ENCODE results near the gene PGM1.

The PGM1 gene

DNA sequence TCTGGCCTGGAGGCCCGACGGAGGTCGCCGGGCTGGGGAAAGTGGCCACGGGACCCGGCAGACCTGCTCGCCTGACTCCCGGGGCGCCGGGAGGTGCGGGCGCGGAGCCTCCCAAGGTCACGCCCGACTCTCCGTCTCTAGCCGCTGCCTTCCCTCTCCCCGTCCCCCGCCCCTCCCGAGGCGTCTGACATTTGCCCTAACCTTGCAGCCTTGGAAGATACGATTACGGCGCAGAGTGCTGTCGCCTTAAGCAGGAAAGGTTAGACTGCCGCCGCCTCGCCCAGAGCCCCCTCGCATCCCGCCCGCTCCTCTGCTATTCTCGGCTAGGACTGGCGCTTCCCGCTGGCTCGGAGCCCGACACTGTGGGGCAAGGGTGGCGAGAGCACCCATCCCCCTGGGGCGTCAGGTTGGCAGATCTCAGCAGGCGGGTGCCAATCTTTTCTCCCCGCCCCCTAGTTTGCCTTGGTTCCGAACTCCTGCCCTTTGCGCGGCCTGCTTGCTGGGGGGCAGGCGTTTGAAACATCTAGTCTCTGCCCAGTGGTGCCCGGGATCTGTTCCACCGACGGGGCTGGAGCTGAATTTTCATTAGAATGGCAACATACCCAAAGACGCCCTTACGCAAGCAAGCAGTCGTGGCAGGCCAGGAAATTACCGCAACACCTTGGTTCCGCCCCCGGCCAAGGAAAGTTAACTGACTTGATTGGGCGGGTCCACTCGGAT, 835 bp downstream of the PGM1 start:
- H3K9me3 ChIP-seq (ENCODE audit: insufficient read depth, low read depth, low read length), result no peaks in the 10 kb centered on the region
- no peaks in the 10 kb centered on the region for H3K27me3 ChIP-seq (ENCODE audit: insufficient read depth, low read length, poor library complexity, severe bottlenecking)
- H3K9ac ChIP-seq (ENCODE audit: low read depth, low read length, poor library complexity, severe bottlenecking), result peak overlapping the region; percentile 89
- no peaks in the 10 kb centered on the region for H3F3A ChIP-seq (ENCODE audit: low read depth)
- peak overlapping the region; percentile 86 for H3K4me2 ChIP-seq (ENCODE audit: low read depth, low read length, poor library complexity, severe bottlenecking)
- H3K4me3 ChIP-seq (ENCODE audit: low read length, poor library complexity, severe bottlenecking), result peak overlapping the region; percentile 99
- H3K79me2 ChIP-seq (ENCODE audit: insufficient read depth, low read length), result peaks cover 69% of the 10 kb centered on the region
- TF ChIP-seq, protein P1, sequence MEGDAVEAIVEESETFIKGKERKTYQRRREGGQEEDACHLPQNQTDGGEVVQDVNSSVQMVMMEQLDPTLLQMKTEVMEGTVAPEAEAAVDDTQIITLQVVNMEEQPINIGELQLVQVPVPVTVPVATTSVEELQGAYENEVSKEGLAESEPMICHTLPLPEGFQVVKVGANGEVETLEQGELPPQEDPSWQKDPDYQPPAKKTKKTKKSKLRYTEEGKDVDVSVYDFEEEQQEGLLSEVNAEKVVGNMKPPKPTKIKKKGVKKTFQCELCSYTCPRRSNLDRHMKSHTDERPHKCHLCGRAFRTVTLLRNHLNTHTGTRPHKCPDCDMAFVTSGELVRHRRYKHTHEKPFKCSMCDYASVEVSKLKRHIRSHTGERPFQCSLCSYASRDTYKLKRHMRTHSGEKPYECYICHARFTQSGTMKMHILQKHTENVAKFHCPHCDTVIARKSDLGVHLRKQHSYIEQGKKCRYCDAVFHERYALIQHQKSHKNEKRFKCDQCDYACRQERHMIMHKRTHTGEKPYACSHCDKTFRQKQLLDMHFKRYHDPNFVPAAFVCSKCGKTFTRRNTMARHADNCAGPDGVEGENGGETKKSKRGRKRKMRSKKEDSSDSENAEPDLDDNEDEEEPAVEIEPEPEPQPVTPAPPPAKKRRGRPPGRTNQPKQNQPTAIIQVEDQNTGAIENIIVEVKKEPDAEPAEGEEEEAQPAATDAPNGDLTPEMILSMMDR (conservative IDR thresholded peaks at IDR 0.05; ENCODE audit: low read length), result no peak
- no peak for TF ChIP-seq EZH2phosphoT487 (IDR thresholded peaks at IDR 0.05; ENCODE audit: borderline replicate concordance)
- H3K36me3 ChIP-seq (ENCODE audit: insufficient read depth, low read length), result no peaks in the 10 kb centered on the region
- H4K20me1 ChIP-seq (ENCODE audit: insufficient read depth, low read length, poor library complexity, severe bottlenecking), result peaks cover 18% of the 10 kb centered on the region
- no peaks in the 10 kb centered on the region for H3K9me2 ChIP-seq (replicated peaks; ENCODE audit: low read depth, low read length)
- H2AFZ ChIP-seq (ENCODE audit: low read length), result peak overlapping the region; percentile 98
- peaks cover 29% of the 10 kb centered on the region for H3K4me1 ChIP-seq (ENCODE audit: insufficient read depth, low read length, poor library complexity, severe bottlenecking)

DNA sequence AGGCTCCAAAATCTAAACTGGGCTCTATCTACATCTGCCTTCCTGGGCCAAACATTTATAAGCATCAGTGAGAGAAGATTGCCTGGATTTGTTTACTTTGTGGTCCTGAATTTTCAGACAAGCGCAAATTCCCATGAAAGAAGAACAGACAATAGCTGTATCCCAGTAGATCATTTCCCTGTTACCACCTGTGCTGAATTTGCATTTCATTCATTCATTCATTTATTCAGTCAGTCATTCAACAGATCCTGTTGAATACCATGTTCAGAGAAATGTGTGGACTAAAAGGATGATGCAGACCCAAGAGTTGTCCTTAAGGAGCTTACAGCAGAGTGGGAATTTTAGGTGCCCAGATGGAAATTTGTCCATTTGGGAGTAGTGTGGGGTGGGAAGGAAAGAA, 2.2 kb downstream of the PGM1 start:
- H3K4me2 ChIP-seq (ENCODE audit: low read depth, low read length, poor library complexity, severe bottlenecking), result peak overlapping the region; percentile 86

DNA sequence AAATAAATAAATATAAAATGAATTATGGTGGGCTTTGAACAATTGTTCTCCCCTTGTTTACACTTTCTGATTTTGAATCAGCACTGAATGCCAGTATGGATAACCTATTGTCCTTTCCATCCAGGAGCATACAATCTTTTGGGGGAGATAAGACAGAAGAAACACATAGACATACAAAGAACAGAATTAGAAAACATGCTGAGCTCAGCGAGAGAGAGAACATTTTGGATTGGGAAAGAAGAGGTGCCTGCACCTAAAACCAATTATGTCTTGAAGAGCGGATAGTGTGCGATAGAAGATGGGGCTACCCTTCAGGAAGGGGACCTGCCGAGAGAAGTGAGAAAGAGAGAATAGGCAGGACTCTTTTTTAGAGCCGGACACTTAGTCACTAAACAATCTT, 6.6 kb downstream of the PGM1 start:
- no peaks in the 10 kb centered on the region for H3K27me3 ChIP-seq (ENCODE audit: insufficient read depth, low read length, poor library complexity, severe bottlenecking)
- H4K20me1 ChIP-seq (ENCODE audit: insufficient read depth, low read length, poor library complexity, severe bottlenecking), result peaks cover 18% of the 10 kb centered on the region
- no peaks in the 10 kb centered on the region for H3K36me3 ChIP-seq (ENCODE audit: insufficient read depth, low read length)
- H3F3A ChIP-seq (ENCODE audit: low read depth), result no peaks in the 10 kb centered on the region
- no peaks in the 10 kb centered on the region for H3K9me3 ChIP-seq (ENCODE audit: insufficient read depth, low read depth, low read length)
- H3K4me2 ChIP-seq (ENCODE audit: low read depth, low read length, poor library complexity, severe bottlenecking), result no peak overlapping the region
- peaks cover 84% of the 10 kb centered on the region for H3K79me2 ChIP-seq (ENCODE audit: insufficient read depth, low read length)
- H2AFZ ChIP-seq (ENCODE audit: low read length), result no peak overlapping the region
- peaks cover 35% of the 10 kb centered on the region for H3K4me1 ChIP-seq (ENCODE audit: insufficient read depth, low read length, poor library complexity, severe bottlenecking)
- TF ChIP-seq EZH2phosphoT487 (IDR thresholded peaks at IDR 0.05; ENCODE audit: borderline replicate concordance), result no peak
- TF ChIP-seq, protein P1 (conservative IDR thresholded peaks at IDR 0.05; ENCODE audit: low read length), result no peak
- no peak overlapping the region for H3K9ac ChIP-seq (ENCODE audit: low read depth, low read length, poor library complexity, severe bottlenecking)
- H3K4me3 ChIP-seq (ENCODE audit: low read length, poor library complexity, severe bottlenecking), result no peak overlapping the region
- H3K9me2 ChIP-seq (replicated peaks; ENCODE audit: low read depth, low read length), result no peaks in the 10 kb centered on the region

More for the DNA sequence above, 2.2 kb downstream of the PGM1 start:
- H2AFZ ChIP-seq (ENCODE audit: low read length), result no peak overlapping the region
- H3K9ac ChIP-seq (ENCODE audit: low read depth, low read length, poor library complexity, severe bottlenecking), result no peak overlapping the region
- no peaks in the 10 kb centered on the region for H3K9me2 ChIP-seq (replicated peaks; ENCODE audit: low read depth, low read length)
- H3F3A ChIP-seq (ENCODE audit: low read depth), result no peaks in the 10 kb centered on the region
- H3K4me3 ChIP-seq (ENCODE audit: low read length, poor library complexity, severe bottlenecking), result peak overlapping the region; percentile 99
- TF ChIP-seq, protein P1 (conservative IDR thresholded peaks at IDR 0.05; ENCODE audit: low read length), result no peak
- no peak for TF ChIP-seq EZH2phosphoT487 (IDR thresholded peaks at IDR 0.05; ENCODE audit: borderline replicate concordance)
- H3K36me3 ChIP-seq (ENCODE audit: insufficient read depth, low read length), result no peaks in the 10 kb centered on the region
- peaks cover 33% of the 10 kb centered on the region for H3K4me1 ChIP-seq (ENCODE audit: insufficient read depth, low read length, poor library complexity, severe bottlenecking)
- no peaks in the 10 kb centered on the region for H3K9me3 ChIP-seq (ENCODE audit: insufficient read depth, low read depth, low read length)
- H3K27me3 ChIP-seq (ENCODE audit: insufficient read depth, low read length, poor library complexity, severe bottlenecking), result no peaks in the 10 kb centered on the region
- H4K20me1 ChIP-seq (ENCODE audit: insufficient read depth, low read length, poor library complexity, severe bottlenecking), result peaks cover 18% of the 10 kb centered on the region
- H3K79me2 ChIP-seq (ENCODE audit: insufficient read depth, low read length), result peaks cover 74% of the 10 kb centered on the region
